SK-N-SH (cell line): ENCODE data around the gene TBC1D1. TPM values are rescaled to one million over a fixed set of nuclear protein-coding genes. Genes with fewer than 3 reads are reported as not detected.
A peak's percentile ranks its signal among the peaks of the same experiment; 100 is the strongest.

ENCODE experiments used
- CTCF ChIA-PET: fragments of 300-600, 350-600 bp; formaldehyde crosslinking; extraction: SDS; loops from one replicate; lab custom pipeline; 2021; lab: Yijun Ruan, JAX
- POLR2A ChIA-PET: fragments of 350-600 bp; sonication (Branson Sonifier 250); formaldehyde crosslinking; extraction: SDS; loops from one replicate; lab custom pipeline; 2020; ENCODE audit warnings: antibody characterized with exemption, inconsistent platforms; lab: Yijun Ruan, JAX
- DNase-seq: peaks from one replicate; pipeline ENCODE4 v3.0.0; 2012
- H2AFZ ChIP-seq: fragments of 200-600 bp; sonication (generic); 2 replicates; pipeline ENCODE4 v1.8.1; 2016; ENCODE audit warnings: antibody characterized with exemption, mild to moderate bottlenecking, low read depth
- H3F3A ChIP-seq: fragments of 200-600 bp; sonication (generic); replicated peaks from 2 replicates; pipeline ENCODE3; 2016; ENCODE audit warnings: antibody characterized with exemption, mild to moderate bottlenecking; ENCODE audit not compliant: insufficient read depth
- H3K27ac ChIP-seq, 2 experiments: fragments of 200-500 bp in 1 of 2; fragments of 200-600 bp in 1 of 2; sonication (Bioruptor generic) in 1 of 2; sonication (generic), shearing (Covaris generic) in 1 of 2; 2 replicates each; pipeline versions ENCODE4 v1.5.1 to v1.6.1; 2014 to 2016; ENCODE audit warnings: low read depth in 2 of 2, inconsistent platforms in 1 of 2, low read length in 1 of 2, mild to moderate bottlenecking in 1 of 2, mixed read lengths in 1 of 2
- H3K27me3 ChIP-seq: fragments of 200-600 bp; sonication (generic), shearing (Covaris generic); 2 replicates; pipeline ENCODE4 v1.6.1; 2016; ENCODE audit warnings: mixed run types; ENCODE audit not compliant: insufficient read depth
- H3K36me3 ChIP-seq, 2 experiments: fragments of 200-500 bp in 1 of 2; fragments of 200-600 bp in 1 of 2; sonication (Bioruptor generic) in 1 of 2; sonication (generic) in 1 of 2; replicated peaks in 1 of 2; 2 replicates each; pipeline versions ENCODE3 to v1.5.1; 2014 to 2016; ENCODE audit warnings: low read length in 1 of 2, mild to moderate bottlenecking in 1 of 2; ENCODE audit not compliant: insufficient read depth in 2 of 2, control insufficient read depth in 1 of 2
- H3K4me1 ChIP-seq, 2 experiments: fragments of 200-500 bp in 1 of 2; fragments of 200-600 bp in 1 of 2; sonication (Bioruptor generic) in 1 of 2; sonication (generic), shearing (Covaris generic) in 1 of 2; 2 replicates each; pipeline versions ENCODE4 v1.5.1 to v1.6.1; 2014 to 2016; ENCODE audit warnings: low read depth in 1 of 2, low read length in 1 of 2, mixed run types in 1 of 2; ENCODE audit not compliant: insufficient read depth in 2 of 2, control insufficient read depth in 1 of 2
- H3K4me2 ChIP-seq: fragments of 200-600 bp; sonication (generic), shearing (Covaris generic); 2 replicates; pipeline ENCODE4 v1.6.1; 2017; ENCODE audit warnings: mixed run types
- H3K4me3 ChIP-seq, 2 experiments: fragments of 200-500 bp in 1 of 2; fragments of 200-600 bp in 1 of 2; sonication (Bioruptor generic) in 1 of 2; sonication (generic), shearing (Covaris generic) in 1 of 2; 2 replicates each; pipeline versions ENCODE4 v1.5.1 to v1.8.1; 2014 to 2016; ENCODE audit warnings: low read depth in 2 of 2, inconsistent platforms in 1 of 2, low read length in 1 of 2, mild to moderate bottlenecking in 1 of 2, mixed read lengths in 1 of 2, moderate library complexity in 1 of 2
- H3K79me2 ChIP-seq: fragments of 200-600 bp; sonication (generic); 2 replicates; pipeline ENCODE4 v1.8.1; 2017; ENCODE audit warnings: mild to moderate bottlenecking; ENCODE audit not compliant: insufficient read depth
- H3K9ac ChIP-seq: fragments of 200-600 bp; sonication (generic); 2 replicates; pipeline ENCODE4 v1.6.1; 2017; ENCODE audit warnings: mixed run types
- H3K9me2 ChIP-seq: fragments of 200-600 bp; sonication (generic); 2 replicates; pipeline ENCODE4 v1.6.1; 2017; ENCODE audit warnings: mixed run types
- H3K9me3 ChIP-seq: fragments of 200-600 bp; sonication (generic); 2 replicates; pipeline ENCODE4 v1.6.1; 2017; ENCODE audit warnings: mixed run types, mild to moderate bottlenecking, moderate library complexity
- H4K20me1 ChIP-seq: fragments of 200-600 bp; sonication (generic); 2 replicates; pipeline ENCODE4 v1.6.1; 2017; ENCODE audit warnings: mild to moderate bottlenecking, mixed run types; ENCODE audit not compliant: insufficient read depth
- CHD2 ChIP-seq: fragments of 150-350 bp; IDR thresholded peaks from 2 replicates; pipeline ENCODE4 v1.6.1; 2018; ENCODE audit warnings: low read length; ENCODE audit not compliant: partially characterized antibody
- ELF1 ChIP-seq: IDR thresholded peaks from 2 replicates; pipeline ENCODE4 v1.4.0; 2012
- EP300 ChIP-seq, 2 experiments: IDR thresholded peaks; 2 replicates each; pipeline versions ENCODE4 v1.4.0 to v1.6.1; 2012; ENCODE audit warnings: borderline replicate concordance in 1 of 2, low read depth in 1 of 2, low read length in 1 of 2
- EZH2phosphoT487 ChIP-seq: fragments of 200-600 bp; sonication (generic); IDR thresholded peaks from 2 replicates; pipeline ENCODE4 v1.6.1; 2017; ENCODE audit warnings: low read depth, mixed run types, mild to moderate bottlenecking, antibody characterized with exemption, moderate library complexity, borderline replicate concordance
- FOXJ3 ChIP-seq: sonication (generic); formaldehyde crosslinking; IDR thresholded peaks from 2 replicates; pipeline ENCODE4 v1.5.1; 2020; ENCODE audit warnings: mild to moderate bottlenecking, missing genetic modification reagents
- FOXM1 ChIP-seq: IDR thresholded peaks from 2 replicates; pipeline ENCODE4 v1.4.0; 2012; ENCODE audit warnings: low read depth, mild to moderate bottlenecking
- GABPA ChIP-seq: IDR thresholded peaks from 2 replicates; pipeline ENCODE4 v1.4.0; 2012; ENCODE audit warnings: low read depth, mild to moderate bottlenecking
- MEF2A ChIP-seq: IDR thresholded peaks from 2 replicates; pipeline ENCODE4 v1.4.0; 2012; ENCODE audit warnings: low read depth, borderline replicate concordance
- MXI1 ChIP-seq: IDR thresholded peaks from 2 replicates; pipeline ENCODE4 v1.6.1; 2012; ENCODE audit warnings: mild to moderate bottlenecking, low read depth, low read length, improper control_type of control experiment
- POLR2AphosphoS5 ChIP-seq: IDR thresholded peaks from 2 replicates; pipeline ENCODE4 v1.6.1; 2012; ENCODE audit warnings: low read depth, low read length
- RAD21 ChIP-seq: IDR thresholded peaks from 2 replicates; pipeline ENCODE4 v1.6.1; 2012; ENCODE audit warnings: mild to moderate bottlenecking, low read length
- RCOR1 ChIP-seq: fragments of 150-350 bp; IDR thresholded peaks from 2 replicates; pipeline ENCODE4 v1.6.1; 2017; ENCODE audit warnings: antibody characterized with exemption, low read length
- SMC3 ChIP-seq: IDR thresholded peaks from 2 replicates; pipeline ENCODE4 v1.6.1; 2012; ENCODE audit warnings: low read depth, low read length, improper control_type of control experiment
- TAF1 ChIP-seq: IDR thresholded peaks from 2 replicates; pipeline ENCODE4 v1.6.1; 2012; ENCODE audit warnings: low read depth, mild to moderate bottlenecking, low read length, moderate library complexity, borderline replicate concordance
- TCF12 ChIP-seq: IDR thresholded peaks from 2 replicates; pipeline ENCODE4 v1.4.0; 2012
- TEAD4 ChIP-seq: IDR thresholded peaks from 2 replicates; pipeline ENCODE4 v1.4.0; 2012; ENCODE audit warnings: mild to moderate bottlenecking, borderline replicate concordance; ENCODE audit not compliant: insufficient read depth
- YY1 ChIP-seq: IDR thresholded peaks from 2 replicates; pipeline ENCODE4 v1.4.0; 2012; ENCODE audit warnings: low read depth, mild to moderate bottlenecking
- WGBS: methylation state at CpG from one replicate; pipeline ENCODE4 v1.1.6; 2017; ENCODE audit warnings: low lambda C conversion rate; 5-methylcytosine and 5-hydroxymethylcytosine counted together
- polyA plus RNA-seq, 3 experiments: library from polyadenylated mRNA; depleted of rRNA; stranded (reverse); fragments of >200 nt; gene quantifications; 2 replicates each; pipeline ENCODE4 v1.2.3, GENCODE V29; 2012
- TF ChIP-seq, protein P1 (sequence below): IDR thresholded peaks from 2 replicates; pipeline ENCODE4 v1.4.0; 2012; ENCODE audit warnings: low read depth, borderline replicate concordance
- TF ChIP-seq, protein P2 (sequence below): IDR thresholded peaks from 2 replicates; pipeline ENCODE4; 2012
- TF ChIP-seq, protein P3 (sequence below): IDR thresholded peaks from 2 replicates; pipeline ENCODE4 v1.6.1; 2012; ENCODE audit warnings: mild to moderate bottlenecking, low read depth, low read length, moderate library complexity
- TF ChIP-seq, protein P4 (sequence below): fragments of 150-350 bp; IDR thresholded peaks from 2 replicates; pipeline ENCODE4 v1.6.1; 2016; ENCODE audit warnings: mild to moderate bottlenecking, low read depth, low read length
- TF ChIP-seq, protein P5 (sequence below): IDR thresholded peaks from 2 replicates; pipeline ENCODE4 v1.4.0; 2012; ENCODE audit warnings: low read depth, borderline replicate concordance
- TF ChIP-seq, protein P6 (sequence below): IDR thresholded peaks from 2 replicates; pipeline ENCODE4 v1.4.0; 2012; ENCODE audit warnings: low read depth

TBC1D1 gene
- polyA plus RNA-seq, 1 of the 3 experiments (the other 2 are of a cell fraction), result 29.8 TPM

DNA sequence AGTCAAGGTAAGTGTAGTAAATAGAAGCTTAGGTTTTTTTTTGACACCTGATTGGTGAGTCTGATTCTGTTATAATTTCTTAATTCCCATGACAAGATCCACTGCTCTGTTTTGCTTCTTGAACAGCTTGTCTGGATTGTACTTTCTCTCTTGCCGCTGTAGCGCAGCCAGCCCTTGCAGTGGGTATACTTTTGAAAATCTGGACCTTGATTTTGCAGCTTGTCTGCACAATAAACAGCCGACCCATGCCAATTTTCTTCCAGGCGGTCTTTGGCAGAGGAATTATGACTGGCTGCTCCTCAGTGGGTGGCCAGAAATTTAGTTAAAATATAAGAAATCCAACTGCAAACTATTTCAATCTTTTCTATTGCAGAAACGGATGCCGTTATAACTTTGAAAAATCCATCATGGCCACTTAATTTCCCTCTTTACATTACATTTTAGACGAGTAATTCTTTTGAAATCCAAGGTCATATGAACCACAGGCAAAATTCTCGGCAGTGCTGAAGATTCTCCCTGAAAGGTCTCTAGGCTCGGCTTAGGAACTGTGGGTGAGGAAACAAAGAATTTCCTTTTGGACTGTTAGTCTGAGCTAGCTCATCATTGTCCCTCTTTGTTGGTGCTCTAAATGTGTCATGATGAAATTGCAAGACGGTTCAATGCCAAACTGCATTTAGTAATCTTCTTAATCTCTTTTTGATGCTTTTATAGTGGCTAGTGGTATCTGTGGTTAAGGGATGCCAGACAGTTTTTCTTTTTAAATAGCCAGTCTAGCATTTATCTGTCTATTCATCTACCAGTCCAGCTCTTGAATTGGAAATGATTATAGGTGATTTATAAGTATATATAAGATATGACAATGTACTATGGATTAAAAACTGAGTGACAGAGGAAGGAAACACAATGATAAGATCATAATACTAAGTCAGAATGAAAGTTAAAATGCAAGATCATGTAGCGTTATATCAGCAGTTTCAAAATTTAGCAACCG, 37.8 kb downstream of the TBC1D1 start:
- Histone ChIP-seq H3K27ac (no peak overlapping the region), H3F3A (peaks cover 15% of the 10 kb centered on the region), H3K79me2 (no peaks in the 10 kb centered on the region), H3K9me2 (no peaks in the 10 kb centered on the region), H2AFZ (peak overlapping the region; percentile 33; the same call in 1 of the 2 replicates), H3K9me3 (no peaks in the 10 kb centered on the region), H3K4me3 (no peak overlapping the region; a peak in 1 of 4 replicates), H3K27me3 (peaks cover 20% of the 10 kb centered on the region; the same call in 1 of the 2 replicates), H3K36me3 (no peaks in the 10 kb centered on the region), H4K20me1 (0 out of 2 replicates have a peak, but pooled peaks cover 3% of the 10 kb centered on the region), H3K4me1 (peaks cover 4 to 16% of the 10 kb centered on the region in 2 experiments; a peak in 3 of 4 replicates), H3K9ac (no peak overlapping the region), H3K4me2 (peak overlapping the region; percentile 45)
- DNase-seq, result no peak
- ChIA-PET POLR2A (no interaction called here), CTCF (no interaction called here)
- 24% methylated on average over 12 of the region's 12 CpGs for WGBS
- no peak for TF ChIP-seq POLR2AphosphoS5
- no peak for TF ChIP-seq CHD2
- no peak for TF ChIP-seq MEF2A
- TF ChIP-seq TAF1, result no peak
- TF ChIP-seq, protein P1, sequence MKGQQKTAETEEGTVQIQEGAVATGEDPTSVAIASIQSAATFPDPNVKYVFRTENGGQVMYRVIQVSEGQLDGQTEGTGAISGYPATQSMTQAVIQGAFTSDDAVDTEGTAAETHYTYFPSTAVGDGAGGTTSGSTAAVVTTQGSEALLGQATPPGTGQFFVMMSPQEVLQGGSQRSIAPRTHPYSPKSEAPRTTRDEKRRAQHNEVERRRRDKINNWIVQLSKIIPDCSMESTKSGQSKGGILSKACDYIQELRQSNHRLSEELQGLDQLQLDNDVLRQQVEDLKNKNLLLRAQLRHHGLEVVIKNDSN, result no peak
- TF ChIP-seq, protein P2, sequence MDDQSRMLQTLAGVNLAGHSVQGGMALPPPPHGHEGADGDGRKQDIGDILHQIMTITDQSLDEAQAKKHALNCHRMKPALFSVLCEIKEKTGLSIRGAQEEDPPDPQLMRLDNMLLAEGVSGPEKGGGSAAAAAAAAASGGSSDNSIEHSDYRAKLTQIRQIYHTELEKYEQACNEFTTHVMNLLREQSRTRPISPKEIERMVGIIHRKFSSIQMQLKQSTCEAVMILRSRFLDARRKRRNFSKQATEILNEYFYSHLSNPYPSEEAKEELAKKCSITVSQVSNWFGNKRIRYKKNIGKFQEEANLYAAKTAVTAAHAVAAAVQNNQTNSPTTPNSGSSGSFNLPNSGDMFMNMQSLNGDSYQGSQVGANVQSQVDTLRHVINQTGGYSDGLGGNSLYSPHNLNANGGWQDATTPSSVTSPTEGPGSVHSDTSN, result peak; percentile 65
- TF ChIP-seq RAD21, result no peak
- TF ChIP-seq, protein P3, sequence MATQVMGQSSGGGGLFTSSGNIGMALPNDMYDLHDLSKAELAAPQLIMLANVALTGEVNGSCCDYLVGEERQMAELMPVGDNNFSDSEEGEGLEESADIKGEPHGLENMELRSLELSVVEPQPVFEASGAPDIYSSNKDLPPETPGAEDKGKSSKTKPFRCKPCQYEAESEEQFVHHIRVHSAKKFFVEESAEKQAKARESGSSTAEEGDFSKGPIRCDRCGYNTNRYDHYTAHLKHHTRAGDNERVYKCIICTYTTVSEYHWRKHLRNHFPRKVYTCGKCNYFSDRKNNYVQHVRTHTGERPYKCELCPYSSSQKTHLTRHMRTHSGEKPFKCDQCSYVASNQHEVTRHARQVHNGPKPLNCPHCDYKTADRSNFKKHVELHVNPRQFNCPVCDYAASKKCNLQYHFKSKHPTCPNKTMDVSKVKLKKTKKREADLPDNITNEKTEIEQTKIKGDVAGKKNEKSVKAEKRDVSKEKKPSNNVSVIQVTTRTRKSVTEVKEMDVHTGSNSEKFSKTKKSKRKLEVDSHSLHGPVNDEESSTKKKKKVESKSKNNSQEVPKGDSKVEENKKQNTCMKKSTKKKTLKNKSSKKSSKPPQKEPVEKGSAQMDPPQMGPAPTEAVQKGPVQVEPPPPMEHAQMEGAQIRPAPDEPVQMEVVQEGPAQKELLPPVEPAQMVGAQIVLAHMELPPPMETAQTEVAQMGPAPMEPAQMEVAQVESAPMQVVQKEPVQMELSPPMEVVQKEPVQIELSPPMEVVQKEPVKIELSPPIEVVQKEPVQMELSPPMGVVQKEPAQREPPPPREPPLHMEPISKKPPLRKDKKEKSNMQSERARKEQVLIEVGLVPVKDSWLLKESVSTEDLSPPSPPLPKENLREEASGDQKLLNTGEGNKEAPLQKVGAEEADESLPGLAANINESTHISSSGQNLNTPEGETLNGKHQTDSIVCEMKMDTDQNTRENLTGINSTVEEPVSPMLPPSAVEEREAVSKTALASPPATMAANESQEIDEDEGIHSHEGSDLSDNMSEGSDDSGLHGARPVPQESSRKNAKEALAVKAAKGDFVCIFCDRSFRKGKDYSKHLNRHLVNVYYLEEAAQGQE, result no peak
- TF ChIP-seq YY1, result no peak
- TF ChIP-seq TEAD4, result peak; percentile 30; the same call in 1 of the 2 replicates
- no peak for TF ChIP-seq EZH2phosphoT487
- TF ChIP-seq SMC3, result no peak
- no peak for TF ChIP-seq ELF1
- TF ChIP-seq RCOR1, result no peak
- TF ChIP-seq, protein P4, sequence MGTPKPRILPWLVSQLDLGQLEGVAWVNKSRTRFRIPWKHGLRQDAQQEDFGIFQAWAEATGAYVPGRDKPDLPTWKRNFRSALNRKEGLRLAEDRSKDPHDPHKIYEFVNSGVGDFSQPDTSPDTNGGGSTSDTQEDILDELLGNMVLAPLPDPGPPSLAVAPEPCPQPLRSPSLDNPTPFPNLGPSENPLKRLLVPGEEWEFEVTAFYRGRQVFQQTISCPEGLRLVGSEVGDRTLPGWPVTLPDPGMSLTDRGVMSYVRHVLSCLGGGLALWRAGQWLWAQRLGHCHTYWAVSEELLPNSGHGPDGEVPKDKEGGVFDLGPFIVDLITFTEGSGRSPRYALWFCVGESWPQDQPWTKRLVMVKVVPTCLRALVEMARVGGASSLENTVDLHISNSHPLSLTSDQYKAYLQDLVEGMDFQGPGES, result no peak
- TF ChIP-seq, protein P5, sequence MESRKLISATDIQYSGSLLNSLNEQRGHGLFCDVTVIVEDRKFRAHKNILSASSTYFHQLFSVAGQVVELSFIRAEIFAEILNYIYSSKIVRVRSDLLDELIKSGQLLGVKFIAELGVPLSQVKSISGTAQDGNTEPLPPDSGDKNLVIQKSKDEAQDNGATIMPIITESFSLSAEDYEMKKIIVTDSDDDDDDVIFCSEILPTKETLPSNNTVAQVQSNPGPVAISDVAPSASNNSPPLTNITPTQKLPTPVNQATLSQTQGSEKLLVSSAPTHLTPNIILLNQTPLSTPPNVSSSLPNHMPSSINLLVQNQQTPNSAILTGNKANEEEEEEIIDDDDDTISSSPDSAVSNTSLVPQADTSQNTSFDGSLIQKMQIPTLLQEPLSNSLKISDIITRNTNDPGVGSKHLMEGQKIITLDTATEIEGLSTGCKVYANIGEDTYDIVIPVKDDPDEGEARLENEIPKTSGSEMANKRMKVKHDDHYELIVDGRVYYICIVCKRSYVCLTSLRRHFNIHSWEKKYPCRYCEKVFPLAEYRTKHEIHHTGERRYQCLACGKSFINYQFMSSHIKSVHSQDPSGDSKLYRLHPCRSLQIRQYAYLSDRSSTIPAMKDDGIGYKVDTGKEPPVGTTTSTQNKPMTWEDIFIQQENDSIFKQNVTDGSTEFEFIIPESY, result no peak
- TF ChIP-seq FOXM1, result no peak
- TF ChIP-seq EP300 (IDR thresholded peaks at IDR 0.05; ENCODE audit: borderline replicate concordance in 1 of 2, low read depth in 1 of 2, low read length in 1 of 2), result no peak
- TF ChIP-seq GABPA, result no peak
- peak; percentile 55; the same call in 1 of the 2 replicates for TF ChIP-seq TCF12
- TF ChIP-seq FOXJ3 (CRISPR knock-in tag), result no peak
- TF ChIP-seq, protein P6, sequence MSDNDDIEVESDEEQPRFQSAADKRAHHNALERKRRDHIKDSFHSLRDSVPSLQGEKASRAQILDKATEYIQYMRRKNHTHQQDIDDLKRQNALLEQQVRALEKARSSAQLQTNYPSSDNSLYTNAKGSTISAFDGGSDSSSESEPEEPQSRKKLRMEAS, result no peak
- TF ChIP-seq MXI1, result no peak
